Endothelial cell of umbilical vein (primary cell): Measurements from ENCODE around the gene WNT10A.

Experiments used
- POLR2A ChIP-seq: IDR thresholded peaks from 2 replicates; pipeline ENCODE4 v1.6.1; 2012; ENCODE audit warnings: low read depth, mild to moderate bottlenecking, control low read depth, low read length
- POLR2AphosphoS5 ChIP-seq: IDR thresholded peaks from 2 replicates; pipeline ENCODE4 v1.6.1; 2012; ENCODE audit warnings: low read depth, mild to moderate bottlenecking, control low read depth, low read length, moderate library complexity; ENCODE audit not compliant: insufficient read depth

- TF ChIP-seq POLR2A, result no peak
- TF ChIP-seq POLR2AphosphoS5, result no peak
These were observed 913 bp upstream of the WNT10A start for GRCh38 chr2:218879776-218880101.
